Activated T-cell treated with anti-CD3 and anti-CD28 coated beads, Interleukin-2, amount 50 U/mL, for 72 hours (primary cell): ENCODE results near the gene FAT1. TPM values are rescaled to one million over a fixed set of nuclear protein-coding genes. Genes with fewer than 3 reads are reported as not detected.

Experiments used
- ATAC-seq, 2 donors: fragments of 150-1000 bp; cut with Tn5 transposase; replicated peaks in 1 of 2; 2 replicates each; pipeline ENCODE4 v1.10.0; 2021; ENCODE audit warnings: moderate library complexity in 2 of 2, mild to moderate bottlenecking in 1 of 2
- DNase-seq, 2 donors: peaks; one replicate each; pipeline ENCODE4 v3.0.0; 2021 to 2022; ENCODE audit warnings: mixed read lengths in 1 of 2
- H3K27ac Mint-ChIP-seq: one replicate; pipeline ENCODE4 v1.8.0; 2022; ENCODE audit warnings: mild to moderate bottlenecking, moderate library complexity, mixed read lengths
- H3K27me3 Mint-ChIP-seq: one replicate; pipeline ENCODE4 v1.8.0; 2022; ENCODE audit warnings: low read depth, mixed read lengths
- H3K36me3 Mint-ChIP-seq, 2 donors: one replicate each; pipeline ENCODE4 v1.8.0; 2022; ENCODE audit warnings: mixed read lengths in 2 of 2, mild to moderate bottlenecking in 1 of 2; ENCODE audit not compliant: insufficient read depth in 2 of 2
- H3K4me1 Mint-ChIP-seq: one replicate; pipeline ENCODE4 v1.8.0; 2022; ENCODE audit warnings: low read depth, mixed read lengths
- H3K4me3 Mint-ChIP-seq, 2 donors: one replicate each; pipeline ENCODE4 v1.8.0; 2022; ENCODE audit warnings: mild to moderate bottlenecking in 2 of 2, mixed read lengths in 2 of 2, moderate library complexity in 2 of 2
- H3K9me3 Mint-ChIP-seq, 2 donors: one replicate each; pipeline ENCODE4 v1.8.0; 2022; ENCODE audit warnings: mixed read lengths in 2 of 2
- total RNA-seq, 2 donors: library from RNA; stranded (reverse); gene quantifications; one replicate each; pipeline ENCODE4 v1.2.3, GENCODE V29; 2022

FAT1 gene
- total RNA-seq, 2 donors from 2014 or later: 0.07 to 0.36 TPM

- no peak for ATAC-seq
- Mint-ChIP-seq H3K4me3 (no peak overlapping the region), H3K4me1 (no peaks in the 10 kb centered on the region), H3K36me3 (no peaks in the 10 kb centered on the region), H3K9me3 (peaks cover 0 to 4% of the 10 kb centered on the region in 2 donors), H3K27me3 (no peaks in the 10 kb centered on the region), H3K27ac (no peak overlapping the region)
- DNase-seq: no peak
Observed at GRCh38 chr4:186563761-186564160, 159.9 kb downstream of the FAT1 start.

GRCh38 chr4:186561748-186562147 is 161.9 kb downstream of the FAT1 start:
- Mint-ChIP-seq H3K9me3 (peaks cover 0 to 4% of the 10 kb centered on the region in 2 donors), H3K36me3 (no peaks in the 10 kb centered on the region), H3K27ac (no peak overlapping the region), H3K4me3 (no peak overlapping the region), H3K27me3 (no peaks in the 10 kb centered on the region), H3K4me1 (no peaks in the 10 kb centered on the region)
- ATAC-seq (no peak), DNase-seq (no peak)

GRCh38 chr4:186560647-186561046 is 163.0 kb downstream of the FAT1 start:
- no peak overlapping the region for H3K4me3 Mint-ChIP-seq
- no peaks in the 10 kb centered on the region for H3K4me1 Mint-ChIP-seq
- DNase-seq: no peak

GRCh38 chr4:186557486-186557885 is 166.2 kb downstream of the FAT1 start:
- peaks cover 4% of the 10 kb centered on the region for H3K4me1 Mint-ChIP-seq
- no peaks in the 10 kb centered on the region for H3K9me3 Mint-ChIP-seq
- DNase-seq: no peak
- no peak overlapping the region for H3K4me3 Mint-ChIP-seq
- ATAC-seq: no peak
- H3K36me3 Mint-ChIP-seq: no peaks in the 10 kb centered on the region
- H3K27me3 Mint-ChIP-seq: peaks cover 22% of the 10 kb centered on the region
- H3K27ac Mint-ChIP-seq: no peak overlapping the region

More at GRCh38 chr4:186560647-186561046, 163.0 kb downstream of the FAT1 start:
- Mint-ChIP-seq H3K36me3 (no peaks in the 10 kb centered on the region), H3K27me3 (peaks cover 5% of the 10 kb centered on the region), H3K27ac (no peak overlapping the region), H3K9me3 (peaks cover 0 to 4% of the 10 kb centered on the region in 2 donors)
- ATAC-seq: no peak

- Mint-ChIP-seq H3K4me3 (no peak overlapping the region), H3K36me3 (no peaks in the 10 kb centered on the region), H3K27me3 (peaks cover 24% of the 10 kb centered on the region), H3K9me3 (no peaks in the 10 kb centered on the region), H3K27ac (no peak overlapping the region), H3K4me1 (peaks cover 4% of the 10 kb centered on the region)
- ATAC-seq (no peak), DNase-seq (no peak)
Observed at GRCh38 chr4:186557061-186557460, 166.6 kb downstream of the FAT1 start.

GRCh38 chr4:186554914-186555827 is 168.5 kb downstream of the FAT1 start, which contains the start of gene MTNR1A:
Gene MTNR1A (minus strand): TSS chr4:186555567. CDS start chr4:186555365, 202 bp downstream.
- H3K36me3 Mint-ChIP-seq: no peaks in the 10 kb centered on the region
- no peak for DNase-seq
- no peak for ATAC-seq
- peaks cover 4% of the 10 kb centered on the region for H3K4me1 Mint-ChIP-seq
- peaks cover 24% of the 10 kb centered on the region for H3K27me3 Mint-ChIP-seq
- H3K9me3 Mint-ChIP-seq: no peaks in the 10 kb centered on the region
- H3K4me3 Mint-ChIP-seq: no peak within 1 kb of the TSS
- H3K27ac Mint-ChIP-seq: no peak within 1 kb of the TSS

- no peak overlapping the region for H3K4me3 Mint-ChIP-seq
- no peak for DNase-seq
- no peaks in the 10 kb centered on the region for H3K36me3 Mint-ChIP-seq
- H3K27me3 Mint-ChIP-seq: peaks cover 24% of the 10 kb centered on the region
- no peaks in the 10 kb centered on the region for H3K9me3 Mint-ChIP-seq
- no peak overlapping the region for H3K27ac Mint-ChIP-seq
- peaks cover 4% of the 10 kb centered on the region for H3K4me1 Mint-ChIP-seq
- ATAC-seq: no peak
Observed at GRCh38 chr4:186554539-186554913, 169.1 kb downstream of the FAT1 start.

- DNase-seq: no peak
- Mint-ChIP-seq H3K9me3 (no peaks in the 10 kb centered on the region), H3K36me3 (no peaks in the 10 kb centered on the region), H3K27me3 (peaks cover 24% of the 10 kb centered on the region), H3K27ac (no peak overlapping the region), H3K4me3 (no peak overlapping the region), H3K4me1 (peaks cover 4% of the 10 kb centered on the region)
- ATAC-seq: no peak
Observed at GRCh38 chr4:186553717-186554116, 169.9 kb downstream of the FAT1 start.

GRCh38 chr4:186551849-186552248 is 171.8 kb downstream of the FAT1 start:
- H3K27me3 Mint-ChIP-seq: peaks cover 24% of the 10 kb centered on the region
- peaks cover 3 to 5% of the 10 kb centered on the region in 2 donors for H3K36me3 Mint-ChIP-seq
- H3K4me1 Mint-ChIP-seq: peaks cover 4% of the 10 kb centered on the region
- no peak overlapping the region for H3K27ac Mint-ChIP-seq
- DNase-seq (no peak), ATAC-seq (no peak)
- no peak overlapping the region for H3K4me3 Mint-ChIP-seq
- peaks cover 4 to 6% of the 10 kb centered on the region in 2 donors for H3K9me3 Mint-ChIP-seq

- DNase-seq (no peak), ATAC-seq (no peak)
- H3K4me1 Mint-ChIP-seq: no peaks in the 10 kb centered on the region
- no peak overlapping the region for H3K27ac Mint-ChIP-seq
- H3K4me3 Mint-ChIP-seq: no peak overlapping the region
- H3K9me3 Mint-ChIP-seq: peaks cover 7 to 13% of the 10 kb centered on the region in 2 donors
- H3K36me3 Mint-ChIP-seq: peaks cover 3 to 7% of the 10 kb centered on the region in 2 donors
- no peaks in the 10 kb centered on the region for H3K27me3 Mint-ChIP-seq
Observed at GRCh38 chr4:186545436-186545835, 178.2 kb downstream of the FAT1 start.

GRCh38 chr4:186543206-186543605 is 180.4 kb downstream of the FAT1 start:
- H3K27me3 Mint-ChIP-seq: no peaks in the 10 kb centered on the region
- peaks cover 9 to 13% of the 10 kb centered on the region in 2 donors for H3K9me3 Mint-ChIP-seq
- no peak overlapping the region for H3K27ac Mint-ChIP-seq
- no peaks in the 10 kb centered on the region for H3K4me1 Mint-ChIP-seq
- DNase-seq (no peak), ATAC-seq (no peak)
- peaks cover 3 to 7% of the 10 kb centered on the region in 2 donors for H3K36me3 Mint-ChIP-seq
- H3K4me3 Mint-ChIP-seq: no peak overlapping the region

GRCh38 chr4:186541801-186542200 is 181.9 kb downstream of the FAT1 start:
- Mint-ChIP-seq H3K36me3 (peaks cover 0 to 3% of the 10 kb centered on the region in 2 donors), H3K27me3 (no peaks in the 10 kb centered on the region), H3K4me1 (no peaks in the 10 kb centered on the region), H3K4me3 (no peak overlapping the region), H3K27ac (no peak overlapping the region), H3K9me3 (peaks cover 5 to 7% of the 10 kb centered on the region in 2 donors)
- ATAC-seq (no peak), DNase-seq (no peak)

- H3K27ac Mint-ChIP-seq: no peak overlapping the region
Observed at GRCh38 chr4:186537843-186538521, 185.7 kb downstream of the FAT1 start.

More at GRCh38 chr4:186537843-186538521, 185.7 kb downstream of the FAT1 start:
- ATAC-seq (no peak), DNase-seq (no peak)
- no peaks in the 10 kb centered on the region for H3K4me1 Mint-ChIP-seq
- H3K36me3 Mint-ChIP-seq: no peaks in the 10 kb centered on the region
- peaks cover 1 to 3% of the 10 kb centered on the region in 2 donors for H3K9me3 Mint-ChIP-seq
- H3K4me3 Mint-ChIP-seq: no peak overlapping the region
- H3K27me3 Mint-ChIP-seq: no peaks in the 10 kb centered on the region
